GM12878 (cell line): ENCODE results near the gene FKBP2.

Experiments used
- CTCF ChIP-seq, 3 experiments: IDR thresholded peaks in 2 of 3; conservative IDR thresholded peaks in 1 of 3; 2 replicates each; pipeline ENCODE4 v1.5.1; 2011; ENCODE audit warnings: low read depth in 3 of 3, low read length in 3 of 3, mild to moderate bottlenecking in 3 of 3, control low read depth in 2 of 3, moderate library complexity in 2 of 3, inconsistent platforms in 1 of 3, mixed read lengths in 1 of 3; ENCODE audit not compliant: control insufficient read depth in 2 of 3, insufficient read depth in 1 of 3; ENCODE audit errors: extremely low read depth in 1 of 3
- FOXM1 ChIP-seq: IDR thresholded peaks from 2 replicates; pipeline ENCODE4 v1.6.1; 2012; ENCODE audit warnings: low read depth, mild to moderate bottlenecking, inconsistent platforms, low read length, moderate library complexity
- KDM1A ChIP-seq: fragments of 200-600 bp; sonication (generic); IDR thresholded peaks from 2 replicates; pipeline ENCODE4 v1.6.1; 2016; ENCODE audit warnings: borderline replicate concordance
- NR2C2 ChIP-seq: IDR thresholded peaks from 2 replicates; pipeline ENCODE4 v1.6.1; 2011; ENCODE audit warnings: borderline replicate concordance, low read depth; ENCODE audit not compliant: control insufficient read depth, insufficient read length
- POLR2AphosphoS5 ChIP-seq: IDR thresholded peaks from 2 replicates; pipeline ENCODE4 v1.6.1; 2011; ENCODE audit warnings: mild to moderate bottlenecking, low read length, inconsistent platforms

- TF ChIP-seq NR2C2 (no peak), CTCF (IDR thresholded peaks at IDR 0.05 in 2 of 3, conservative IDR thresholded peaks at IDR 0.05 in 1 of 3; ENCODE audit: control insufficient read depth in 2 of 3, extremely low read depth in 1 of 3, insufficient read depth in 1 of 3, low read depth in 3 of 3, low read length in 3 of 3) (no peak), POLR2AphosphoS5 (no peak), KDM1A (no peak), FOXM1 (no peak)
Measured at GRCh38 chr11:64265176-64266160, 24.6 kb downstream of the FKBP2 start.
